RCC 7860 (cell line): ENCODE measurements around the gene ZZZ3.
"Not testable (repeated sequence)": the region's sequence is repeated elsewhere in the genome, so short reads cannot be mapped to it uniquely, and the experiment has no call there.

Experiments used
- DNase-seq: peaks from one replicate; pipeline ENCODE4 v3.0.0-alpha.2; 2015; ENCODE audit warnings: low spot score
- FAIRE-seq: peaks from 2 replicates; lab custom pipeline; 2012; peaks lifted over from hg19 to GRCh38; lab: Jason Lieb, UNC

Gene ZZZ3

DNA sequence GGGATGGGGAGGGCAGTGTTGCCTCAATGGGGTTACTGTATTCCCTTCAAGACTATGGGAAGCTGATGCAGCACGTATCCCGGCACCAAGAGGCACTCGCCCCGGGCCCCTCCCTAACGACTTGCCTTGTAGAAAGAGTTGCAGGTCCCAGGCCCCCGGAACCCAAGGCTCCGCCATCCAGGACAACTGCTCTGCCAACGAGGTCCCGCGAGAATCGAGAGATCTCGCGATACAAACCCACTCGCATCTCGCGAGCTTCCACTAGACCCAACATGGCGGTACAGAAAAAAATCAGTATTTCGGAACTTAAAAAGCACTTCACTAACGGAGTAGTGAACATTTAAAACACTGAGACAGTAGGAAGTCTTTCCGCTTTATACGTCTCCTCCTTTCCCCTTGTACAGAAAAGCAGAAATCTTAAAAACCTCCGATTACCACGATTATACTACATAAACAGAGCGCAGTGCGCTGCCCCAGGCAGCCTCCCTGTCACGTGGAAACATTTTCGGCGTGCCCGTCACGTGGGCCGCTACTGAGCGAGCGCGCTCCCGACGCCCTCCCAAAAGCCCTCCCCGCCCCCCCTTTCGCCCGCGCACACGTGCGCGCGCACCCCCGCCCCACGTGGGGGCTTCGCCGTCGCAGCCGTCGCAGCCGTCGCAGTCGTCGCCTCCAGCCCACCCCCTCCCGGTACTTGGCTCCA lies at the start of gene ZZZ3:
TSS of gene ZZZ3 (minus strand) at position 199 of the 700 bp plus-strand sequence. CDS start 49,304 bp downstream, outside the sequence.
- DNase-seq (peak; percentile 86), FAIRE-seq (peak; percentile 44)

DNA sequence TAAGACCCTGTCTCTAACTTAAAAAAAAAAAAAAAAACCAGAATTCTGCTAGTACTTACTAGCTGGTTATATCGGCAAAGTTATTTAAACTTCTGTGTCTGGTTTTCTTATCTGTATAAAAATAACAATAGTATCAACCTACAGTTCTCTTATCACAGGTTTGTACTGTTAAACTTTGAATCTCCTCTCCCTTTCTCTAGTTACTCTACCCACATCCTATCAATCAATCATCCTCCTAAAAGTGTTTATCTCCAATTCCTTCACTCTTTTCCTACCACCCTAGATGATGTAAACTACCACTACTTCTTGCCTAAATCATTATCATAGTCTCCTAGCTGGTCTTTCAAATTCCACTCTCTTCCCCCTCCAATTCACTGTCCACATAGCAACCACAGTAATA lies 49.6 kb upstream of the ZZZ3 start:
- FAIRE-seq (no peak), DNase-seq (no peak)

DNA sequence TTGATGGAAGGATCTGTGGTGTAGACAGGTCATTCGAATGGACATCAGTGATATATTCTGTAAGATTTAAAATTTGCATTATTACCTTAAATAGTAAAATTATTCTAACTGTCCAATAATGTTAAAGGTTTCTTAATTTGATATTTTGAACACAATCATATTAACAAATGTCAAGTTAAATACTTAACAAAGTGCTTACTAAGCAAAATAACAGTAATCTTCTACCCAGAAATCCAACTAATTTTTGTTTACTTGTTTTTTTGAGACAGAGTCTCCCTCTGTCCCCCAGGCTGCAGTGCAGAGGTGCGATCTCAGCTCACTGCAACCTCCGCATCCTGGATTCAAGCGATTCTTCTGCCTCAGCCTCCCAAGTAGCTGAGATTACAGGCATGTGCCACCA lies 43.2 kb upstream of the ZZZ3 start:
- DNase-seq (no peak), FAIRE-seq (no peak)

DNA sequence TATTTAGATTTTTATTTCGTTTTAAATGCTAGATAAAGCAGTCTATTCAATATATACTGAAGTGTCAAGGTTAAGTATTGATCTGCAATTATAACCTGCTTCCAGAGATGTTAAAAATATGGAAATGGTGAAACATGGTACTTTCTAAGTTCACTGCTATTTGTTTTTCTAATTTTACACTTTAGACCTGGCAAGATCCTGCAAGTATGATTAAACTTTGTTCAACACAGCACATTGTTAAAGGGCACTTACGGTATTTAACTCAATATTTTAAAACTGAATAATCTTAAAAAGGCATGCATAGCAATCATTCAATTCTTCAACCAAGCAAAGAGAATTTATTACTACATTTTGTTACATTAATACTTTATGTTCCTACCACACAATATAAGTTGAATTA lies 35.7 kb upstream of the ZZZ3 start:
- DNase-seq, result no peak
- no peak for FAIRE-seq

DNA sequence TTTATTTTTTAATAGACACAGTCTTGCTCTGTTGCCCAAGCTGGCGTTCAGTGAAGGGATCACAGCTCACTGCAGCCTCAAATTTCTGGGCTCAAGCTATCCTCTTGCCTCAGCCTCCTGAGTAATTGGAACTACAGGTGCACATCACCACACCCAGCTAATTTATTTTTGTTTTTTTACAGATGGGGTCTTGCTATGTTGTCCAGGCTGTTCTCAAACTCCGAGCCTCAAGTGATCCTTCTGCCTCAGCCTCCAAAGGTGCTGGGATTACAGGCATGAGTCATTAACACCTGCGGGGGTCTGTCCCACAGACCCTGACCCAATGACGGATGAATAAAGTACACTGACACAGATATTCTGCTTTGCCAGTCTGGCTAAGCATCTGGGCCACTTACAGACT lies 33.6 kb upstream of the ZZZ3 start:
- FAIRE-seq (no peak), DNase-seq (no peak)

DNA sequence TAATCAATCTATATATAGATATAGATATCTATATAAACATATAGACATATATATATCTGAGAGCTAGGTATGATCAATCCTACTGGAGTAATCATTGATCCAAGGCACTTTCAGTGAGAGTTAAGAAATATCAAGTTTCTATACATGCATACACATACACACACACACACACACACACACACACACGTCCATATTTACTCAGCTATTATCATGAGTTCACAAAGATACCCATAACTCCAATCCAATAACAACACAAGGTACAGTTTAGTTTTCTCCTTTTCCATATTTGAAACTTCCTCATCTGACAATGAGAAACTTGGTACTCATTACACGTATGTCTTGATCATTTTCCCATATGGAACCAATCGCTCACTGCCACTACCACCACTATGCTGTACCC lies 27.3 kb upstream of the ZZZ3 start:
- DNase-seq (no peak), FAIRE-seq (no peak)

DNA sequence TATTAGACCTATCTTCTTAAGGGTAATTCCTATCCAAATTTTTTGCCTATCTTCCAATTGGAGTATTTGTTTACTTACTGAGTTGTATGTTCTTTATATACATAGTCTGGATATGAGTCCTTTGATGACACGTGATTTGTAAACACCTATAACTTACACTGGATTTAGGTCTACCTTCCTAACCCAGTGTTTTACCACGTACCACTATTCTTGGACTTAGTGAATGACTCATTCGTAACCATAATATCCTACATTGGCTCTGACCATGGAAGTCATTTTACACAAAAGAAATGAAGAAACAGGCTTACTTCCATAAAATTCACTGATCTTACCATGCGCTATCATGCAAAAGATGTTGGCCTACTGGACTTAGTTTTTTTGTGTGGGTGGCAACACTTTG lies 23.9 kb upstream of the ZZZ3 start:
- FAIRE-seq, result no peak

DNA sequence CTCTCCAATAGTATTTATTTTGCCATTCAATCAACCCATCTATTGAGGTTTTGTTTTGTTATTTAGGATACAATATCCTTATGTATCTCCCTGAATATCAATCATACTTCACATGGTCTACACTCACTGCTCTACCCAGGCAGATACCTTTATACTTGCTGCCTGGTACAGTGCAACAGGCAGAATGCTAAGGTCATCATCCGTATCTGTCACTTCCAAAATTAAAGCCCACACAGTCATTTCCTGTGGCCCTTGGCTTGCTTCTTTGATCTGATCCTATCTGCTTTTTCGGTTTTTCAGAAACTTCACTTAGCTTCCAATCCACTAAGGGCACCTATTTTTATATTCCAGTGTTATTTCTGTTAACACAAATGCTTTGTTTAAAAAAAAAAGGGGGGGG lies 22.3 kb upstream of the ZZZ3 start:
- FAIRE-seq, result no peak
- no peak for DNase-seq

More for the DNA sequence above, 23.9 kb upstream of the ZZZ3 start:
- DNase-seq, result no peak

DNA sequence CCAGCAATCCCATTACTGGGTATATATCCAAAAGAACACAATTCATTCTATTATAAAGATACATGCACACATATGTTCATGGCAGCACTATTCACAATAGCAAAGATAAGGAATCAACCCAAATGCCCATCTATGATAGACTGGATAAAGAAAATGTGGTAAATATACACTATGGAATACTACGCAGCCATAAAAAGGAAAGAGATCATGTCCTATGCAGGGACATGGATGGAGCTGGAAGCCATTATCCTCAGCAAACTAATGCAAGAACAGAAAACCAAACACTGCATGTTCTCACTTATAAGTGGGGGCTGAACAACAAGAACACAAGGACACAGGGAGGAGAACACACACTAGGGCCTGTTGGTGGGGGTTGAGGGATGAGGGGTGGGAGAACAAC lies 17.2 kb upstream of the ZZZ3 start:
- DNase-seq, FAIRE-seq: not testable (repeated sequence)

DNA sequence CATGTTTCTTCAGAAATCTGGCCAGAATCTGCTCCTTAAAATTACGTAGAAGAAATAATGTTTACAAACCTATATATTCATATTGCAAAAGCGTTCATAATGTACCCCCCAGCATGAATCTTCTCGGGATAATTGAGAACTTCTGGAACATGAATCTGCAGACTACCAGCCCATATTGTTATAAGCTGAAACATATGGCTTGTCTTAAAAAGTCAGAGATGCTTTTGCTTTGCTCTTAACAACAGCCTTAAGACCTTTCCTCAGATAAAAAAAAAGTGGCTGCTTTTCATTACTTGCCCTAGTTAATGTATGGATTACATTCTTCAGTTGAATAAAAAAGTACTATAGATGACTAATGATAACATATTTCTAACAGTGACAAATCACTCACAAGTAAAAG lies 15.0 kb upstream of the ZZZ3 start:
- DNase-seq (no peak), FAIRE-seq (no peak)

DNA sequence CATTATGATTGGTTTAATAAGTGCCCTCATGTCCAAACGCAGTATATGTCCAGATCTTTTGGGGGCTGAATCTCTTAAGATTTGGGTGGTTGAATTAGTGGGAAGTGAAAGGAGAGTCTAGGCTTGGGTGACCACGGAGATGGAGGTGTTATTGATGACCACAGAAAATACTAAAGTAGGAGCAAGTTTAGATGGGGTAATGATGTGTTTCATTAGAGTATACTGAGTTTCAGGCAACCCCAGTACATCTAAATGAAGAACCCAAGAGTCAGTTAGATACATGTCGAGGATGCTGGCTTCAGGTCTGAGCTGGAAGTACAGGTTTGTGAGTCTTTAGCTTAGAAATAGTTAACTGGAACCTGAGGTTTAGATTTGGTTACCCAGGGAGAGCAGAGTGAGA lies 6.5 kb upstream of the ZZZ3 start:
- no peak for FAIRE-seq
- DNase-seq, result no peak

DNA sequence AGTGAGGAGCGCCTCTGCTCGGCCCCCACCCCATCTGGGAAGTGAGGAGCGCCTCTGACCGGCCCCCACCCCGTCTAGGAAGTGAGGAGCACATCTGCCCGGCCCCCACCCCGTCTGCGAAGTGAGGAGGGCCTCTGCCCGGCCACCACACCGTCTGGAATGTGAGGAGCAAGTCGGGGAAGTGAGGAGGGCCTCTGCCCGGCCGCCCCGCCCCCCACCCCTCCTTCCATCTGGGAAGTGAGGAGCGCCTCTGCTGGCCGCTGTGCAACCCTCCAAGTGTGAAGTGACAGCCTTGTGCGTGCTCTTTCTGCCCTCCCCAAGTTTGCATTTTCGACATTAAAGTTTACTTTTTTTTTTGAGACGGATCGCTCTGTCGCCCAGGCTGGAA lies 5.1 kb upstream of the ZZZ3 start:
- no peak for FAIRE-seq

DNA sequence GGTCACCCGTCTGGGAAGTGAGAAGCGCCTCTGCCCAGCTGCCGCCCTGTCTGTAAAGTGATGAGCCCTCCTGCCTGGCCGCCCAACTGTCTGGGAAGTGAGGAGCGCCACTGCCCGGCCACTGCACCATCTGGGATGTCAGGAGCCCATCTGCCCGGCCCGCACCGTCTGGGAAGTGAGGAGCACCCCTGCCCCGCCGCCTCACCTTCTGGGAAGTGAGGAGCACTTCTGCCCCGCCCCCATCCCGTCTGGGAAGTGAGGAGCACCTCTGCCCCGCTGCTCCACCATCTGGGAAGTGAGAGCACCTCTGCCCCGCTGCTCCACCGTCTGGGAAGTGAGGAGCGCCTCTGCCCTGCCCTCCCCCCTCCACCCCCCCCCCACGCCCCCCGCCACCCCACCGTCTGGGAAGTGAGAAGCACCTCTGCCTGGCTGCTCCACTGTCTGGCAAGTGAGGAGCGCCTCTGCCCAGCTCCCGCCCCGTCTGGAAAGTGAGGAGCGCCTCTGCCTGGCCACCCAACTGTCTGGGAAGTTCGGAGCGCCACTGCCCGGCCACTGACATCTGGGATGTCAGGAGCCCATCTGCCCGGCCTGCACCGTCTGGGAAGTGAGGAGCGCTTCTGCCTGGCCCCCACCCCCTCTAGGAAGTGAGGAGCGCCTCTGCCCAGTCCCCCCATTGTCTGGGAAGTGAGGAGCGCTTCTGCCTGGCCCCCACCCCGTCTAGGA lies 4.5 kb upstream of the ZZZ3 start:
- DNase-seq (no peak), FAIRE-seq (no peak)

More for the DNA sequence above, 5.1 kb upstream of the ZZZ3 start:
- no peak for DNase-seq

DNA sequence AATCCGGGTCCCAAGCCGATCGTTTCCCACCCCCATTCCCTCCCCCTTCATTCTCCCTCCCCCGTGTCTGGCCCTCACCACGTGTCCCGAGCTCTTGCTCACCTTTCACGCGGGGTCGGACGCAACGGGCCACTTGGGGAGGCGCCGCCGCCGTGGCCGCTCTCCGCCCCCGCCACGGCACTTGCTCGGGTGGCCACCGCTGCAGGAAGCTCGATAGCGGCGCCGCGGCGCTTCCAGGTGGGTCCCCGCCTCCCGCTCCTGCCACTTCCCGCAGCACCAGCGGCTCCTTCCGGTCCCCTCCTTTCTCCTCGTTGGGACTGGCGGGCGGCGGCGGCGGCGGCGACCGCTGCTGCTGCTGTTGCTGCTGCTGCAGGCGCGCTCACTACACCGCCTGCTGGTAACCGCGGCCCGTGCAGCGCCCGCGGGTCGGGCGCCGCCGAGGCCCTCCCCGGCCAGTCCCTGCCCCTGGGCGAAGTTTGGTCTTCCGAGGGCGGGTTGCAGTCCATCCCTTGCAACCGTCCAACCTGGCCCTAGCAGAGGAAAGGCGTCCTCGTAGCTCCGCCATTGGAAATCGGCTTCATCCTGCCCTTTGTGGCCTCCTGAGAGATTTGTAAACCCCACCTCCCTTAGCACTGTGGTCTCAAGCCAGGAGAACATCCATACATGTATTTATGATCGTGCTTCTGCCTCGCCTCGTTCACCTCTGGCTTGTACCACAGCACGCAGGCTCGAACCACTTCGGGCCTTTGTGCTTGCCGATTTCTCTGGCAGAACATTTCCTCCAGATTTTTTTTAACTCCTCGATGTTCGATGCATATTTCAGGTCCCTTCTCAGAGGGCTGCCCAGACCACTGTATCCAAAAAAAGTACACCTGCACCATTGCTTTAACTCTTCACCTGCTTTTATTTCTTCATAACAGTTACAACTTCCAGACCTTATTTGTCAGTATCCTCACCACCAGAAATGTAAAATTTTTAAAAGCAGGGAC lies 996 bp upstream of the ZZZ3 start:
- peak; percentile 93 for DNase-seq
- no peak for FAIRE-seq

DNA sequence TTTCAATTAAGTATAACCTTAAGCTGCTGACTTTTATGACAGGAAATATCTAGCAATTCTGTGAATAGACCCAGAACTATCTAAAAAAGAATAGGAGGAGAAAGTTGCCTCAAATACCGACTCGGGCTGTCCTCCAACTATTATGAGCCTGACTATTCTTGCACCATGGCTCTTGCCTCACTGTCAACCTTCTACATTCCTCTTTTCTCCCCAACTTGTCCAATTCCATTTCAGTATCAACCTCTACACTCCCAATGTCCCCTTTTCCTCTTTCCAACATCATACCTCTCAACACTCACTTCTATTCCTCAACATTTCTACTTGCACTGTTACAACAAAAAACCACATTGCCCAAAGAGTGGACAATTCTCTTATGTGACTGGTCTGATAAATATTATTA lies 2.3 kb downstream of the ZZZ3 start:
- DNase-seq (no peak), FAIRE-seq (no peak)

DNA sequence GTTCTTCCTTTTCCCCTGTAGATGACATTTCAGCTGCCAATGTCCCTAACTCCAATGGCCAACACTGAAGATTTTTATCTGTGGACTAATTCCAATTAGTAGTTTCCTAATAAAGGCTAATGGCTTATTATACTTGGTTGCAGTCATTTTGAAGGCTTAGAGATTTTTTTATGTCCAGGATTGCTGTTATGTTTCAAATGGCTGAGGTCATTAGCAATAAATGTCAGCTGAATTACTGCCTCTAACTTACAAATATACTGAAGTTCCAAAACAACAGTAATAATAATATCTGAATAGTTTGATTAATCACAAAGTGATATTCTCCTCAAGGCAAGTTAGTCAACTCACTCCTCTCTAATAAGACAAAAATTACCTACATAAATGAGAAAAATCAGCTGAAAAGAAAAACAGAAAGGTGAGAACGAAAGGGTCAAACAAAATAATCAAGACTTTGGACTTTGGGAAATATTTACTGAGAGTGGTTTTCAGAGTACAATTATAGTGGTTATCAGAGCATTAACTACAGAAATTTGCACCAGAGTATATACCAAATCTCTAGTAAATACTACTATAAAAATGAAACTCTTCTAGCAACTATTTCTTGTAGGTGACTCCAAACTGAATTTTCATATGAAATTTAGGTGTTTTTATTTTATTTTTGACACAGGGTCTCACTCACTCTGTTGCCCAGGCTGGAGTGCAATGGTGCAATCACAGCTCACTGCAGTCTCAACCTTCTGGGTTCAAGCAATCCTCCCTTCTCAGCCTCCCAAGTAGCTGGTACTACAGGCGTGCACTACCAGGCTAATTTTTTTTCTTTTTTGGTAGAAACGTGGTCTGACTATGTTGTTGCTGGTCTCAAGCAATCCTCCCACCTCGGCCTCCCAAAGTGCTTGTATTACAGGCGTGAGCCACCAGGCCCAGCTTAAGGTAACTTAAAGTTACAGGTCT lies 3.5 kb downstream of the ZZZ3 start:
- FAIRE-seq (no peak), DNase-seq (no peak)

DNA sequence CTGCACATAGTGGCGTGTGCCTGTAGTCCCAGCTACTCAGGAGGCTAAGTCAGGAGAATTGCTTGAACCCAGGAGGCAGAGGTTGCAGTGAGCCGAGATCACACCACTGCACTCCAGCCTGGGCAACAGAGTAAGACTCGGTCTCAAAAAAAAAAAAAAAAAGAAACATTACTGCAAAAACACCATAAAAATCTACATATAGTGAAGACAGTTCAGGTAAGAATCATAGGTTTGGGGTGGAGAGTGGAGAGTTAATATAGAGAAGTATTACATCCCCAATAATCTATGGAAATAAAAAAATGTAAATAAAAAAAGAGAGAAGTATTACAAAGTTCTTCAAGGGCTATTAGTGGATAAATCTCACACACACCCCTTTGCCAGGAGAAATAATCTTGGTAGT lies 7.7 kb downstream of the ZZZ3 start:
- not testable (repeated sequence) for FAIRE-seq, DNase-seq

DNA sequence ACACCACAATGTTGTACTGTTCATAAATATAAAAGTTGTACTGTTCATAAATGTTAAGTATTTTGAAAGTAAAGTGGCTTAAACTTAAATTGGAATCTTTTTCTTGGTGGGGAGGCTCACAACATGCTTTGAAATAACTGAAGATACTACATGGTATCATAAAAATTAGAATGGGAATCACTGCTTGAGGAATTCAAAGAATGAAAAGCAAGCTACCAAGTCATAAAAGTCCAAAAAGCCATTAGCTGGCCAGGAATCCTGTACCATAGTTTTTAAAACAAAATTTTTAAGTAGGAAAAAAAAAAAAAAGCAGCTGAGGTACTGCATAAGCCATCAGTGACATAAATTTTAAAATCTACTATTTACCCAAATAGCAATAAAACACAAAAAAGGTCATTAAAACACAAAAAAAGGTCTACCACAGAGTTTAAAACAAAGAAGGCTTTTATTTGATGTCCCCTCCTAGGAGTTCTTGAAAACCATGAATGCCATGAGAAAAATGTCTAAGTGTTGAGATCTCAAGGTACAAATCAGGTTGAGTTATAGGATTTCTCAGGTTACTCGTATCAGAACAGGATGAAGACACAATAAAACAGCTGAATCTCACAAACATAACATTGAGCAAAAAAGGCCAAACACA lies 8.6 kb downstream of the ZZZ3 start:
- FAIRE-seq (no peak), DNase-seq (no peak)

DNA sequence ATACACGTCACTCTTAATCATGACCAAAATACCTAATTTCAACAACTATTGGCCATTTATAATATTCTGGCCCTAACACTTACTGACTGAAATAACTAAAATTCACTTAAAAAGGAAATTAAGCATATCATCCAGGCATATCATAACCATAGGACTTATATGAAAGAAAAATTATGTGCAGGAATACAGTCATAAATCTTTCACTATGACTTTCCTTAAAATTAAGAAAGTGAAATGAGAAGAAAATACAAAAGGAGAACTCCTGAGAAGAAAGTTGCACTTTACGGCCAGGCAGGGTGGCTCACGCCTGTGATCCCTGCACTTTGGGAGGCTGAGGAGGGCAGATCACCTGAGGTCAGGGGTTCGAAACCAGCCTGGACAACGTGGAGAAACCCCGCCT lies 9.4 kb downstream of the ZZZ3 start:
- DNase-seq (no peak), FAIRE-seq (no peak)

DNA sequence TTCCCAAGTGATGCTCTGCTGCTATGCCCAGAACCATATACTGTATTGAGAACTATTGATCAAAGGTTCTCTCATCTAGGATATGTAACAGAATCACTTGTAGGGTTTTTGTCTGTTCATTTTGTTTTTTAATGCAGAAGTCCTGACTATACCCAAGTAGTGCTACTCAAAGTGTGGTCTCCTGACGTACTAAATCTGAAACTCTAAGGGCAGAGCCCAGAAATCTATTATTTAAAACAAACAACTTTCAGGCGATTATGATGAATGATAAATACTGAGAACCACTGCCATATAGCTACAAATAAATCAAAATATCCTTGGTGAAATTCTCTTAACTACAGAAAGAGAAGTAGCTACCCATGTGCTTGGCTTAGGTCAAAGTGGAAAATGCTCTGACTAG lies 10.1 kb downstream of the ZZZ3 start:
- DNase-seq, result no peak
- FAIRE-seq, result no peak
